Neural crest cell (in vitro differentiated cells): ENCODE data around the gene OS9. TPM values are rescaled to one million over a fixed set of nuclear protein-coding genes. Genes with fewer than 3 reads are reported as not detected.

Experiments used
- DNase-seq: peaks from one replicate; pipeline ENCODE4 v3.0.0; 2021; ENCODE audit warnings: low read depth, mixed read lengths, low spot score
- H3K27ac Mint-ChIP-seq: one replicate; pipeline ENCODE4 v1.8.0; 2021; ENCODE audit warnings: mild to moderate bottlenecking, mixed read lengths; ENCODE audit not compliant: unreplicated experiment
- H3K27me3 Mint-ChIP-seq: 2 replicates; pipeline ENCODE4 v1.8.0; 2021; ENCODE audit warnings: low read depth, mild to moderate bottlenecking, mixed read lengths
- H3K36me3 Mint-ChIP-seq: 2 replicates; pipeline ENCODE4 v1.8.0; 2021; ENCODE audit warnings: low read depth, mild to moderate bottlenecking, mixed read lengths
- H3K4me1 Mint-ChIP-seq: 2 replicates; pipeline ENCODE4 v1.8.0; 2021; ENCODE audit warnings: mixed read lengths
- H3K4me3 Mint-ChIP-seq: one replicate; pipeline ENCODE4 v1.8.0; 2021; ENCODE audit warnings: mild to moderate bottlenecking, mixed read lengths
- H3K9me3 Mint-ChIP-seq: 2 replicates; pipeline ENCODE4 v1.8.0; 2021; ENCODE audit warnings: mixed read lengths
- total RNA-seq: library from RNA; stranded (reverse); gene quantifications from 2 replicates; pipeline ENCODE4 v1.2.1, GENCODE V29; 2021
- TF ChIP-seq, protein P1 (sequence below): fragments of 200-600 bp; sonication (generic); conservative IDR thresholded peaks from 2 replicates; pipeline ENCODE4 v1.5.0; 2021; ENCODE audit warnings: antibody characterized with exemption, mild to moderate bottlenecking

OS9 gene
- total RNA-seq, 1 donor from 2014 or later = 135 TPM

GRCh38 chr12:57724003-57724935 is 30.3 kb downstream of the OS9 start:
- peak overlapping the region; percentile 70 for H3K4me3 Mint-ChIP-seq
- peaks cover 63% of the 10 kb centered on the region for H3K27me3 Mint-ChIP-seq
- H3K9me3 Mint-ChIP-seq = no peaks in the 10 kb centered on the region
- H3K27ac Mint-ChIP-seq = no peak overlapping the region
- TF ChIP-seq, protein P1, sequence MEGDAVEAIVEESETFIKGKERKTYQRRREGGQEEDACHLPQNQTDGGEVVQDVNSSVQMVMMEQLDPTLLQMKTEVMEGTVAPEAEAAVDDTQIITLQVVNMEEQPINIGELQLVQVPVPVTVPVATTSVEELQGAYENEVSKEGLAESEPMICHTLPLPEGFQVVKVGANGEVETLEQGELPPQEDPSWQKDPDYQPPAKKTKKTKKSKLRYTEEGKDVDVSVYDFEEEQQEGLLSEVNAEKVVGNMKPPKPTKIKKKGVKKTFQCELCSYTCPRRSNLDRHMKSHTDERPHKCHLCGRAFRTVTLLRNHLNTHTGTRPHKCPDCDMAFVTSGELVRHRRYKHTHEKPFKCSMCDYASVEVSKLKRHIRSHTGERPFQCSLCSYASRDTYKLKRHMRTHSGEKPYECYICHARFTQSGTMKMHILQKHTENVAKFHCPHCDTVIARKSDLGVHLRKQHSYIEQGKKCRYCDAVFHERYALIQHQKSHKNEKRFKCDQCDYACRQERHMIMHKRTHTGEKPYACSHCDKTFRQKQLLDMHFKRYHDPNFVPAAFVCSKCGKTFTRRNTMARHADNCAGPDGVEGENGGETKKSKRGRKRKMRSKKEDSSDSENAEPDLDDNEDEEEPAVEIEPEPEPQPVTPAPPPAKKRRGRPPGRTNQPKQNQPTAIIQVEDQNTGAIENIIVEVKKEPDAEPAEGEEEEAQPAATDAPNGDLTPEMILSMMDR = no peak
- no peak for DNase-seq
- H3K36me3 Mint-ChIP-seq = peaks cover 8% of the 10 kb centered on the region
- H3K4me1 Mint-ChIP-seq = peaks cover 8% of the 10 kb centered on the region

GRCh38 chr12:57724936-57725740 is 31.2 kb downstream of the OS9 start:
- Mint-ChIP-seq H3K4me1 (peaks cover 8% of the 10 kb centered on the region), H3K27me3 (peaks cover 72% of the 10 kb centered on the region), H3K27ac (no peak overlapping the region), H3K4me3 (peak overlapping the region; percentile 70), H3K36me3 (peaks cover 4% of the 10 kb centered on the region), H3K9me3 (no peaks in the 10 kb centered on the region)
- TF ChIP-seq, protein P1 = no peak
- no peak for DNase-seq

DNA sequence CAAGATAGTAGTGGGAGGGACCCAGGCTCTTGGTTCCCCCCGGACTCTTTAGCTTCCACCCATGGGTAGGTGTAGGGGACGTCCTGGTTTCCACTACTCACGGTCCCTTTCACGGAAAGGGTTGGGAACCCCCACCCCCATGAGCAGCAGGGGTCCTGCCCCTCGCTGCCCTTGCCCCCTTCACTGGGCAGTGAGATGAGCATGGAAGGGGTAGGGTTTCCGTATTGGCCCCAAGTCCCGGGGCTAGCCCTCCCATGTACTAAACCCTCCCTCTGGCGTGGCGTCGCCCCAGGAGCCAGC is 31.9 kb downstream of the OS9 start:
- Mint-ChIP-seq H3K27ac (no peak overlapping the region), H3K9me3 (no peaks in the 10 kb centered on the region), H3K36me3 (peaks cover 4% of the 10 kb centered on the region), H3K4me1 (peaks cover 8% of the 10 kb centered on the region), H3K27me3 (peaks cover 79% of the 10 kb centered on the region), H3K4me3 (peak overlapping the region; percentile 97)
- TF ChIP-seq, protein P1 = no peak
- DNase-seq = no peak

DNA sequence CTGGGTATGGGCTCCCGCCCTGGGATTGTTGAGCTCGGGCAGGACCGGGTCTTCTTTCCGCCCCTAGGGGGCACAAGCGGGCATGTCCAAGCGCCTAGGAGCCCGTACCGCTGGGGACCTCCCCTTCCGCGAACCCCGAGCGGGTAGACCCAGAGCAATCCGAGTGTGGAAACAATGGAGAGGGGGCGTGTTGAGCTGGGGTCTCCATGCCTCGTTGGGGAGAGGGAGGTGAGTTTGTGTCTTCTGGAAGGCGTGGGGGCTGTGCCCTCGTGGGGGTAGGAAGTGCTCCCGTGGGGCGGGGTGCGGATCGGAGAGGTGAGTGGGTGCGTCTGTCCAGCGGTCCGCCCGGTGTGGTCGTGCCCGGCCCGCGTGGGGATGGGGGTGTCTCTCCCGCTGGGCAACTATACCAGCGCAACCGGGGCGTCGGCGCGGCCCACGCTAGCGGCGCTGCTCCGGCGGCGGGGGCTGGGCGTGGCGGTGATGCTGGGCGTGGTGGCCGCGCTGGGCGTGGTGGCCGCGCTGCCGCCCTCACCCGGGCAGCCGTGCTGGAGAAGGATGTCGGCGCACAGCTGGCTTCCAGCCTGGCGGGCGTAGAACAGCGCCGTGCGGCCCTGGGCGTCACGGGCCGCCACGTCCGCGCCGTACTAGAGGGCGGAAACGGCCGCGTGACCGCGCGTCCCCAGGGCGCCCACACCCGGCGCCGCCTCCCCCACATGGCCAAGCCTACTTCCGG is 32.4 kb downstream of the OS9 start:
- H3K27ac Mint-ChIP-seq = peak overlapping the region; percentile 82
- peaks cover 84% of the 10 kb centered on the region for H3K27me3 Mint-ChIP-seq
- TF ChIP-seq, protein P1 = peak; percentile 76
- H3K9me3 Mint-ChIP-seq = no peaks in the 10 kb centered on the region
- H3K4me1 Mint-ChIP-seq = peaks cover 8% of the 10 kb centered on the region
- DNase-seq = peak; percentile 80
- peaks cover 4% of the 10 kb centered on the region for H3K36me3 Mint-ChIP-seq
- peak overlapping the region; percentile 97 for H3K4me3 Mint-ChIP-seq
